WTC11 (cell line): ENCODE measurements around the gene PIP4K2B. TPM values are rescaled to one million over a fixed set of nuclear protein-coding genes. Genes with fewer than 3 reads are reported as not detected.

Source experiments
- ATAC-seq: fragments of 200-7000 bp; cut with Tn5 transposase; 2 replicates; pipeline ENCODE4 v1.10.0; 2021; ENCODE audit warnings: mild to moderate bottlenecking, moderate library complexity
- CTCF ChIA-PET: fragments of 300-600 bp; sonication (Branson Sonifier 250); formaldehyde crosslinking; loops from one replicate; lab custom pipeline; 2021; ENCODE audit warnings: antibody characterized with exemption; lab: Charles Lee
- POLR2A ChIA-PET: fragments of 350-600 bp; sonication (Branson Sonifier 250); formaldehyde crosslinking; loops from one replicate; lab custom pipeline; 2021; ENCODE audit warnings: antibody characterized with exemption; lab: Charles Lee
- DNase-seq: peaks from one replicate; pipeline ENCODE4 v3.0.0; 2021; ENCODE audit warnings: low spot score
- H3K27ac Mint-ChIP-seq: 2 replicates; pipeline ENCODE4 v1.8.0; 2021; ENCODE audit warnings: mixed read lengths
- H3K27me3 Mint-ChIP-seq: 2 replicates; pipeline ENCODE4 v1.8.0; 2021; ENCODE audit warnings: low read depth, mild to moderate bottlenecking, moderate library complexity, mixed read lengths
- H3K36me3 Mint-ChIP-seq: 2 replicates; pipeline ENCODE4 v1.8.0; 2021; ENCODE audit warnings: mixed read lengths
- H3K4me1 Mint-ChIP-seq: 2 replicates; pipeline ENCODE4 v1.8.0; 2022; ENCODE audit warnings: mixed read lengths
- H3K4me3 Mint-ChIP-seq: 2 replicates; pipeline ENCODE4 v1.8.0; 2021; ENCODE audit warnings: mild to moderate bottlenecking, moderate library complexity, mixed read lengths
- H3K9me3 Mint-ChIP-seq: 2 replicates; pipeline ENCODE4 v1.8.0; 2021; ENCODE audit warnings: mixed read lengths
- ATF1 ChIP-seq: sonication (generic); formaldehyde crosslinking; IDR thresholded peaks from 2 replicates; pipeline ENCODE4 v1.8.1; 2023; ENCODE audit warnings: mild to moderate bottlenecking, moderate library complexity, missing genetic modification reagents
- CBFB ChIP-seq: sonication (generic); formaldehyde crosslinking; IDR thresholded peaks from 2 replicates; pipeline ENCODE4 v1.8.1; 2022; ENCODE audit warnings: mild to moderate bottlenecking, low read depth, missing genetic modification reagents
- ETV6 ChIP-seq: sonication (generic); formaldehyde crosslinking; IDR thresholded peaks from 2 replicates; pipeline ENCODE4 v1.8.1; 2022; ENCODE audit warnings: mild to moderate bottlenecking, missing genetic modification reagents
- FOXP1 ChIP-seq: sonication (generic); formaldehyde crosslinking; IDR thresholded peaks from 2 replicates; pipeline ENCODE4 v1.8.0; 2022; ENCODE audit warnings: missing genetic modification reagents, mild to moderate bottlenecking, moderate library complexity, borderline replicate concordance
- HMGA2 ChIP-seq: fragments of 250-450 bp; sonication (Bioruptor Pico); IDR thresholded peaks from 2 replicates; pipeline ENCODE4 v1.4.0; 2021; ENCODE audit warnings: mild to moderate bottlenecking, moderate library complexity
- MXD4 ChIP-seq: fragments of 250-450 bp; sonication (Bioruptor Pico); IDR thresholded peaks from 2 replicates; pipeline ENCODE4 v1.8.0; 2021; ENCODE audit warnings: mild to moderate bottlenecking, moderate library complexity, borderline replicate concordance
- NFYB ChIP-seq: sonication (generic); formaldehyde crosslinking; conservative IDR thresholded peaks from 2 replicates; pipeline ENCODE4 v1.8.0; 2022; ENCODE audit warnings: low read depth, missing genetic modification reagents
- NR1H2 ChIP-seq: sonication (generic); formaldehyde crosslinking; IDR thresholded peaks from 2 replicates; pipeline ENCODE4 v1.9.0; 2021; ENCODE audit warnings: mild to moderate bottlenecking, moderate library complexity, missing genetic modification reagents
- NR2C2 ChIP-seq: sonication (generic); formaldehyde crosslinking; IDR thresholded peaks from 2 replicates; pipeline ENCODE4 v1.8.0; 2022; ENCODE audit warnings: mild to moderate bottlenecking, missing genetic modification reagents
- NR3C1 ChIP-seq: sonication (generic); formaldehyde crosslinking; conservative IDR thresholded peaks from 2 replicates; pipeline ENCODE4 v1.8.1; 2023; ENCODE audit warnings: low read depth, mild to moderate bottlenecking, missing genetic modification reagents
- OVOL2 ChIP-seq: fragments of 250-450 bp; sonication (Bioruptor Pico); IDR thresholded peaks from 2 replicates; pipeline ENCODE4 v1.9.0; 2021; ENCODE audit warnings: mild to moderate bottlenecking, borderline replicate concordance
- SMAD3 ChIP-seq: sonication (generic); formaldehyde crosslinking; IDR thresholded peaks from 2 replicates; pipeline ENCODE4 v1.8.0; 2022; ENCODE audit warnings: missing genetic modification reagents, mild to moderate bottlenecking, borderline replicate concordance
- SOX15 ChIP-seq: fragments of 250-450 bp; sonication (Bioruptor Pico); IDR thresholded peaks from 2 replicates; pipeline ENCODE4 v1.9.0; 2021; ENCODE audit warnings: mild to moderate bottlenecking
- SP1 ChIP-seq: sonication (generic); formaldehyde crosslinking; conservative IDR thresholded peaks from 2 replicates; pipeline ENCODE4 v1.8.1; 2022; ENCODE audit warnings: missing genetic modification reagents
- TEAD4 ChIP-seq: sonication (generic); formaldehyde crosslinking; IDR thresholded peaks from 2 replicates; pipeline ENCODE4 v1.8.0; 2022; ENCODE audit warnings: mild to moderate bottlenecking, missing genetic modification reagents
- ZNF232 ChIP-seq: sonication (generic); formaldehyde crosslinking; IDR thresholded peaks from 2 replicates; pipeline ENCODE4 v1.8.0; 2022; ENCODE audit warnings: mild to moderate bottlenecking, missing genetic modification reagents
- ZNF423 ChIP-seq: fragments of 250-450 bp; sonication (Bioruptor Pico); IDR thresholded peaks from 2 replicates; pipeline ENCODE4 v2.1.2; 2022; ENCODE audit warnings: mild to moderate bottlenecking, moderate library complexity
- total RNA-seq: library from RNA; stranded (reverse); gene quantifications from 3 replicates; pipeline ENCODE4 v1.2.3, GENCODE V29; 2021
- TF ChIP-seq, protein P1 (sequence below): sonication (generic); formaldehyde crosslinking; IDR thresholded peaks from 2 replicates; pipeline ENCODE4 v1.8.0; 2022; ENCODE audit warnings: mild to moderate bottlenecking, missing genetic modification reagents
- TF ChIP-seq, protein P2 (sequence below): sonication (generic); formaldehyde crosslinking; IDR thresholded peaks from 2 replicates; pipeline ENCODE4 v1.8.0; 2023; ENCODE audit warnings: missing genetic modification reagents, mild to moderate bottlenecking, borderline replicate concordance
- TF ChIP-seq, protein P3 (sequence below): sonication (generic); formaldehyde crosslinking; IDR thresholded peaks from 2 replicates; pipeline ENCODE4 v1.8.0; 2022; ENCODE audit warnings: mild to moderate bottlenecking, missing genetic modification reagents
- TF ChIP-seq, protein P4 (sequence below): fragments of 250-450 bp; sonication (Bioruptor Pico); IDR thresholded peaks from 2 replicates; pipeline ENCODE4 v2.1.2; 2022; ENCODE audit warnings: mild to moderate bottlenecking, moderate library complexity
- TF ChIP-seq, protein P5 (sequence below): sonication (generic); formaldehyde crosslinking; IDR thresholded peaks from 2 replicates; pipeline ENCODE4 v1.8.0; 2023; ENCODE audit warnings: missing genetic modification reagents
- TF ChIP-seq, protein P6 (sequence below): sonication (generic); formaldehyde crosslinking; IDR thresholded peaks from 2 replicates; pipeline ENCODE4 v1.8.1; 2022; ENCODE audit warnings: mild to moderate bottlenecking, moderate library complexity, missing genetic modification reagents
- TF ChIP-seq, protein P7 (sequence below): fragments of 250-450 bp; sonication (Bioruptor Pico); IDR thresholded peaks from 2 replicates; pipeline ENCODE4 v1.9.0; 2021; ENCODE audit warnings: mild to moderate bottlenecking
- TF ChIP-seq, protein P8 (sequence below): fragments of 250-450 bp; sonication (Bioruptor Pico); conservative IDR thresholded peaks from 2 replicates; pipeline ENCODE4 v1.9.0; 2021; ENCODE audit warnings: mild to moderate bottlenecking
- TF ChIP-seq, protein P9 (sequence below): sonication (generic); formaldehyde crosslinking; IDR thresholded peaks from 2 replicates; pipeline ENCODE4 v1.8.1; 2023; ENCODE audit warnings: mild to moderate bottlenecking, missing genetic modification reagents

The PIP4K2B gene
- total RNA-seq, 1 experiment from 2014 or later, result 61.9 TPM

DNA sequence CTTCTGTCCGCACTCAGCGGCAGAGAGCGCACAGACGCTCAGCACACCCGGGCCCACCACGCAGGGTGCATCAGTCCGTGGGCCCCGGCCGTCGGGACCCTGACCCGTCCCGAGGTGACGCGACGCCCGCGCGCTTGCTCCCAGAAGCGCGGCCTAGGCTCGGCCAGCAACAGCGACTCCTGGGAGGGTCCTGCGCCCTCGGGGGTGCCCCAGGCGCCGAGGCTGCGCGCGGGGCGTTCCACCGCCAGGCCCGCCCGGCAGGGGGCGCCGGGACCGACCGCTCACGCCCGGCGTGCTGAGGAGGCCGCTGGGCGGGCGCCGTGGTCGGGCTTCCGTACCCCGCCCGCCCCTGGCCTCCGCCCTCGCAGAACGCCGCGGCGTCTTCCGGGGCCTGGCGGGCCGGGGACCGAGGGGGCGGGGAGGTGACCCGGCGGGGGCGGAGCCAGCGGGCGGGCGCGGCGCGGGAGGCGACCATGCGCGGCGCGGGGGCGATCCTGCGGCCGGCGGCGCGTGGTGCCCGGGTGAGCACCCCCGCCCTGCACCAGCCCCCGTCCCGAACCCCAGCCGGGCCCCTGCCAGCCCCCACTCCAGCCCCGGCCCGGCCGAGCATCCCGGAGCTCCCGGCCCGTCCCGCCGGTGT lies 69.3 kb downstream of the PIP4K2B start, which contains the start of gene CISD3:
Gene CISD3 (plus strand): TSS at position 456 of the 640 bp plus-strand sequence. CDS start 18 bp downstream, at position 474.
- Mint-ChIP-seq H3K36me3 (peaks cover 2% of the 10 kb centered on the region; the same call in 1 of the 2 replicates), H3K27me3 (peaks cover 23% of the 10 kb centered on the region), H3K4me3 (peak within 1 kb of the TSS; percentile 94), H3K9me3 (no peaks in the 10 kb centered on the region), H3K4me1 (peaks cover 37% of the 10 kb centered on the region), H3K27ac (peak within 1 kb of the TSS; percentile 88)
- CTCF ChIA-PET, result interaction anchor here (0.6 to 2.6 kb wide), 13 partner anchors 11 to 171 kb away, joined by 3 to 22 read pairs (median 5); no protein-coding TSS in a partner anchor
- POLR2A ChIA-PET, result interaction anchor here (1.7 kb wide), 1 partner anchor 14 kb away, joined by 4 read pairs; no protein-coding TSS in a partner anchor
- ATAC-seq (peak; percentile 75), DNase-seq (peak; percentile 74)
- TF ChIP-seq OVOL2 (CRISPR knock-in tag), result no peak
- TF ChIP-seq NR1H2, result no peak
- TF ChIP-seq ZNF423, result no peak; the same call in 1 of the 2 replicates
- TF ChIP-seq ATF1 (CRISPR knock-in tag), result no peak
- TF ChIP-seq NFYB, result no peak
- TF ChIP-seq, protein P1, sequence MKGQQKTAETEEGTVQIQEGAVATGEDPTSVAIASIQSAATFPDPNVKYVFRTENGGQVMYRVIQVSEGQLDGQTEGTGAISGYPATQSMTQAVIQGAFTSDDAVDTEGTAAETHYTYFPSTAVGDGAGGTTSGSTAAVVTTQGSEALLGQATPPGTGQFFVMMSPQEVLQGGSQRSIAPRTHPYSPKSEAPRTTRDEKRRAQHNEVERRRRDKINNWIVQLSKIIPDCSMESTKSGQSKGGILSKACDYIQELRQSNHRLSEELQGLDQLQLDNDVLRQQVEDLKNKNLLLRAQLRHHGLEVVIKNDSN (CRISPR knock-in tag), result no peak
- no peak for TF ChIP-seq SOX15 (CRISPR knock-in tag)
- no peak for TF ChIP-seq NR2C2 (CRISPR knock-in tag)
- TF ChIP-seq SMAD3, result no peak
- TF ChIP-seq TEAD4 (CRISPR knock-in tag), result no peak
- TF ChIP-seq SP1, result peak; percentile 83
- no peak for TF ChIP-seq FOXP1 (CRISPR knock-in tag)
- TF ChIP-seq, protein P2, sequence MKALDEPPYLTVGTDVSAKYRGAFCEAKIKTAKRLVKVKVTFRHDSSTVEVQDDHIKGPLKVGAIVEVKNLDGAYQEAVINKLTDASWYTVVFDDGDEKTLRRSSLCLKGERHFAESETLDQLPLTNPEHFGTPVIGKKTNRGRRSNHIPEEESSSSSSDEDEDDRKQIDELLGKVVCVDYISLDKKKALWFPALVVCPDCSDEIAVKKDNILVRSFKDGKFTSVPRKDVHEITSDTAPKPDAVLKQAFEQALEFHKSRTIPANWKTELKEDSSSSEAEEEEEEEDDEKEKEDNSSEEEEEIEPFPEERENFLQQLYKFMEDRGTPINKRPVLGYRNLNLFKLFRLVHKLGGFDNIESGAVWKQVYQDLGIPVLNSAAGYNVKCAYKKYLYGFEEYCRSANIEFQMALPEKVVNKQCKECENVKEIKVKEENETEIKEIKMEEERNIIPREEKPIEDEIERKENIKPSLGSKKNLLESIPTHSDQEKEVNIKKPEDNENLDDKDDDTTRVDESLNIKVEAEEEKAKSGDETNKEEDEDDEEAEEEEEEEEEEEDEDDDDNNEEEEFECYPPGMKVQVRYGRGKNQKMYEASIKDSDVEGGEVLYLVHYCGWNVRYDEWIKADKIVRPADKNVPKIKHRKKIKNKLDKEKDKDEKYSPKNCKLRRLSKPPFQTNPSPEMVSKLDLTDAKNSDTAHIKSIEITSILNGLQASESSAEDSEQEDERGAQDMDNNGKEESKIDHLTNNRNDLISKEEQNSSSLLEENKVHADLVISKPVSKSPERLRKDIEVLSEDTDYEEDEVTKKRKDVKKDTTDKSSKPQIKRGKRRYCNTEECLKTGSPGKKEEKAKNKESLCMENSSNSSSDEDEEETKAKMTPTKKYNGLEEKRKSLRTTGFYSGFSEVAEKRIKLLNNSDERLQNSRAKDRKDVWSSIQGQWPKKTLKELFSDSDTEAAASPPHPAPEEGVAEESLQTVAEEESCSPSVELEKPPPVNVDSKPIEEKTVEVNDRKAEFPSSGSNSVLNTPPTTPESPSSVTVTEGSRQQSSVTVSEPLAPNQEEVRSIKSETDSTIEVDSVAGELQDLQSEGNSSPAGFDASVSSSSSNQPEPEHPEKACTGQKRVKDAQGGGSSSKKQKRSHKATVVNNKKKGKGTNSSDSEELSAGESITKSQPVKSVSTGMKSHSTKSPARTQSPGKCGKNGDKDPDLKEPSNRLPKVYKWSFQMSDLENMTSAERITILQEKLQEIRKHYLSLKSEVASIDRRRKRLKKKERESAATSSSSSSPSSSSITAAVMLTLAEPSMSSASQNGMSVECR (CRISPR knock-in tag), result no peak
- no peak for TF ChIP-seq HMGA2 (CRISPR knock-in tag)
- TF ChIP-seq, protein P3, sequence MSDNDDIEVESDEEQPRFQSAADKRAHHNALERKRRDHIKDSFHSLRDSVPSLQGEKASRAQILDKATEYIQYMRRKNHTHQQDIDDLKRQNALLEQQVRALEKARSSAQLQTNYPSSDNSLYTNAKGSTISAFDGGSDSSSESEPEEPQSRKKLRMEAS (CRISPR knock-in tag), result no peak
- TF ChIP-seq, protein P4, sequence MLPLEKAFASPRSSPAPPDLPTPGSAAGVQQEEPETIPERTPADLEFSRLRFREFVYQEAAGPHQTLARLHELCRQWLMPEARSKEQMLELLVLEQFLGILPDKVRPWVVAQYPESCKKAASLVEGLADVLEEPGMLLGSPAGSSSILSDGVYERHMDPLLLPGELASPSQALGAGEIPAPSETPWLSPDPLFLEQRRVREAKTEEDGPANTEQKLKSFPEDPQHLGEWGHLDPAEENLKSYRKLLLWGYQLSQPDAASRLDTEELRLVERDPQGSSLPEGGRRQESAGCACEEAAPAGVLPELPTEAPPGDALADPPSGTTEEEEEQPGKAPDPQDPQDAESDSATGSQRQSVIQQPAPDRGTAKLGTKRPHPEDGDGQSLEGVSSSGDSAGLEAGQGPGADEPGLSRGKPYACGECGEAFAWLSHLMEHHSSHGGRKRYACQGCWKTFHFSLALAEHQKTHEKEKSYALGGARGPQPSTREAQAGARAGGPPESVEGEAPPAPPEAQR, result no peak
- no peak for TF ChIP-seq NR3C1 (CRISPR knock-in tag)
- TF ChIP-seq, protein P5, sequence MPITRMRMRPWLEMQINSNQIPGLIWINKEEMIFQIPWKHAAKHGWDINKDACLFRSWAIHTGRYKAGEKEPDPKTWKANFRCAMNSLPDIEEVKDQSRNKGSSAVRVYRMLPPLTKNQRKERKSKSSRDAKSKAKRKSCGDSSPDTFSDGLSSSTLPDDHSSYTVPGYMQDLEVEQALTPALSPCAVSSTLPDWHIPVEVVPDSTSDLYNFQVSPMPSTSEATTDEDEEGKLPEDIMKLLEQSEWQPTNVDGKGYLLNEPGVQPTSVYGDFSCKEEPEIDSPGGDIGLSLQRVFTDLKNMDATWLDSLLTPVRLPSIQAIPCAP (CRISPR knock-in tag), result no peak
- TF ChIP-seq, protein P6, sequence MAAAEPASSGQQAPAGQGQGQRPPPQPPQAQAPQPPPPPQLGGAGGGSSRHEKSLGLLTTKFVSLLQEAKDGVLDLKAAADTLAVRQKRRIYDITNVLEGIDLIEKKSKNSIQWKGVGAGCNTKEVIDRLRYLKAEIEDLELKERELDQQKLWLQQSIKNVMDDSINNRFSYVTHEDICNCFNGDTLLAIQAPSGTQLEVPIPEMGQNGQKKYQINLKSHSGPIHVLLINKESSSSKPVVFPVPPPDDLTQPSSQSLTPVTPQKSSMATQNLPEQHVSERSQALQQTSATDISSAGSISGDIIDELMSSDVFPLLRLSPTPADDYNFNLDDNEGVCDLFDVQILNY (CRISPR knock-in tag), result peak; percentile 21; the same call in 1 of the 2 replicates
- TF ChIP-seq CBFB, result no peak
- TF ChIP-seq, protein P7, sequence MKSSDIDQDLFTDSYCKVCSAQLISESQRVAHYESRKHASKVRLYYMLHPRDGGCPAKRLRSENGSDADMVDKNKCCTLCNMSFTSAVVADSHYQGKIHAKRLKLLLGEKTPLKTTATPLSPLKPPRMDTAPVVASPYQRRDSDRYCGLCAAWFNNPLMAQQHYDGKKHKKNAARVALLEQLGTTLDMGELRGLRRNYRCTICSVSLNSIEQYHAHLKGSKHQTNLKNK (CRISPR knock-in tag), result no peak
- no peak for TF ChIP-seq MXD4 (CRISPR knock-in tag)
- TF ChIP-seq, protein P8, sequence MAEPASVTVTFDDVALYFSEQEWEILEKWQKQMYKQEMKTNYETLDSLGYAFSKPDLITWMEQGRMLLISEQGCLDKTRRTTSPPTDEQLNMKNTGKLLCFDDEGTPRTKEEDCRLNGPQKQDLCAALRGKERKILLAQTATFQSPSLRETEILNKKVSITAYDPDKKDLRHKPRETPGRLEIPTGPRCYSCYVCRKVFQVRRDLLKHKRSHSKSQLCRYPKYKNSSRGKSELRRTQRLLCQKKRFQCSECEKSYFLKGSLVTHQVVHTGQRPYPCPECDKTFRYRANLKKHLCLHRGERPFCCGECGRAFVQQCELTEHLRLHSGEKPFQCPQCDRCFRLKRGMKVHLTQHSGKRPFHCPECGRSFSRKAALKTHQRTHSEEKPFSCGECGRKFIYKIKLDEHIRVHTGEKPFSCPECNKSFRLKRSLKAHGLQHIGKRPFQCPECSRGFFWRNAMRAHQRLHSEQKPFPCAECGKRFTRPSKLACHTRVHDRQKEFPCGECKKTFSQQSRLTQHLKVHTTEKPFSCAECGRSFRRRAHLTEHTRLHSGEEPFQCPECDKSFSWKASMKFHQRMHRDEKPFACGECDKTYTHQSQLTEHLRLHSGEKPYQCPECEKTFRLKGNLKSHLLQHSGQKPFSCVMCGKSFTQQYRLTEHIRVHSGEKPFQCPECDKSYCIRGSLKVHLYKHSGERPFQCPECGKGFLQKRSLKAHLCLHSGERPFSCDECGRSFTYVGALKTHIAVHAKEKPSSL (CRISPR knock-in tag), result no peak
- no peak for TF ChIP-seq ZNF232
- TF ChIP-seq, protein P9, sequence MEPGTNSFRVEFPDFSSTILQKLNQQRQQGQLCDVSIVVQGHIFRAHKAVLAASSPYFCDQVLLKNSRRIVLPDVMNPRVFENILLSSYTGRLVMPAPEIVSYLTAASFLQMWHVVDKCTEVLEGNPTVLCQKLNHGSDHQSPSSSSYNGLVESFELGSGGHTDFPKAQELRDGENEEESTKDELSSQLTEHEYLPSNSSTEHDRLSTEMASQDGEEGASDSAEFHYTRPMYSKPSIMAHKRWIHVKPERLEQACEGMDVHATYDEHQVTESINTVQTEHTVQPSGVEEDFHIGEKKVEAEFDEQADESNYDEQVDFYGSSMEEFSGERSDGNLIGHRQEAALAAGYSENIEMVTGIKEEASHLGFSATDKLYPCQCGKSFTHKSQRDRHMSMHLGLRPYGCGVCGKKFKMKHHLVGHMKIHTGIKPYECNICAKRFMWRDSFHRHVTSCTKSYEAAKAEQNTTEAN, result no peak
- no peak for TF ChIP-seq ETV6 (CRISPR knock-in tag)
